Muscle of arm (tissue), 12 donors: ENCODE data around the gene RSU1. TPM values are rescaled to one million over a fixed set of nuclear protein-coding genes. Genes with fewer than 3 reads are reported as not detected.
"Not testable (repeated sequence)": the region's sequence is repeated elsewhere in the genome, so short reads cannot be mapped to it uniquely, and the experiment has no call there.

ENCODE experiments used
- DNase-seq: peaks from one replicate; pipeline ENCODE4 v3.0.0-alpha.2; 2013
- polyA plus RNA-seq, 12 donors: library from polyadenylated mRNA; unstranded; fragments of 120-200 nt; gene quantifications; one replicate each; pipeline ENCODE4 v1.2.1, GENCODE V29; 2013; ENCODE audit not compliant: insufficient read length in 12 of 12

Gene RSU1
- polyA plus RNA-seq, 12 donors = 68.6 to 113 (median 92.7) TPM; not detected in 1

DNA sequence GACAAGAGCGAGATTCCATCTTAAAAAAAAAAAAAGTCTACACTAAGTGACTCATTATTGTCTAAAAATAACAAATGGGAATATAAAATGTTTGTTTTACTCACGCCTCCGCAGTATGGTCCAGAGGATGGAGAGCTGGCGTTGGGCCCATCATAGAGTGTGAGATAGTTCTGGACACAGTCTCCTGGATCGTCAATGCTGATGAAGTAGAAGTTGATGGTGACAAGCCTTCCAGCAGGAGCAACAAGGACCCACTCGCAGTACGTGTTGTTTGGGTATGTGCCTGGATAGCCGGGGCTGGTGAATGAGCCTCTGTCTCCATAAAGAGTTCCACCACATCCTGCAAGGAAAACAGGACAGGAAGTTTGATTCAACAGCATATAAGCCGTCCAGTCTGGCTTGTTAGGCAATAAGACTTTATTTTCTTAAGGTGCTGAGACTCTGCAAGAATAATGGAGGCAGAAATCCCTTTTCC, 11.5 kb upstream of the RSU1 start:
- DNase-seq = no peak

DNA sequence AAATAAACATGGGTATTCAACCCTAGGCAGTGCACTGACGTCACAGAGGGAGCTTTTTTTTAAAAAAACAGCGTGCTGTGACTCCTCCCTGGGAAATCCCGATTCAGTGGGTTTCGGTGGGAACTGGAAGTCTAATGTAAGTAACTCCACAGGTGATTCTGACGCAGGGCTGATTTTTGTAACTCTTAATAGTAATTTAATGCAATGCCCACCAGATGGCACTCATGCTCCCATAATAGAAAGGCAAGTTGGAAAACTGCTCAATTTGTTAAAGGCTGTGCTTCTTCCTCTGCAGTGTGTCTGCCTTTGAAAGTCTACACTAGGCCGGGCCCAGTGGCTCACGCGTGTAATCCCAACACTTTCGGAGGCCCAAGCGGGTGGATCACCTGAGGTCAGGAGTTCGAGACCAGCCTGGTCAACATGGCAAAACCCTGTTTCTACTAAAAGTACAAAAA, 10.9 kb upstream of the RSU1 start:
- peak; percentile 76 for DNase-seq

DNA sequence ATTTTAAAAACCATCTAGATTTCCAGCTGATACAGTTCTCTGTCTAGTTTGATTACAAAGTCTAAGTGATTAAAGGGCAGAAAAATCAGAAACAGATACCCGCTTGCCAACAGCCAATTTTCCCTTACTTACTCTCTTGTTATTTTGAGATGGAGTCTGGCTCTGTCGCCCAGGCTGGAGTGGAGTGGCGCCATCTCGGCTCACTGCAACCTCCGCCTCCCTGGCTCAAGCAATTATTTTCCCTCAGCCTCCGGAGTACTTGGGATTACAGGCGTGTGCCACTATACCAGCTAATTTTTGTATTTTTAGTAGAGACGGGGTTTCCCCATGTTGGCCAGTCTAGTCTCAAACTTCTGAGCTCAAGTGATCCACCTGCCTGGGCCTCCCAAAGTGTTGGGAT, 10.2 kb upstream of the RSU1 start:
- not testable (repeated sequence) for DNase-seq

DNA sequence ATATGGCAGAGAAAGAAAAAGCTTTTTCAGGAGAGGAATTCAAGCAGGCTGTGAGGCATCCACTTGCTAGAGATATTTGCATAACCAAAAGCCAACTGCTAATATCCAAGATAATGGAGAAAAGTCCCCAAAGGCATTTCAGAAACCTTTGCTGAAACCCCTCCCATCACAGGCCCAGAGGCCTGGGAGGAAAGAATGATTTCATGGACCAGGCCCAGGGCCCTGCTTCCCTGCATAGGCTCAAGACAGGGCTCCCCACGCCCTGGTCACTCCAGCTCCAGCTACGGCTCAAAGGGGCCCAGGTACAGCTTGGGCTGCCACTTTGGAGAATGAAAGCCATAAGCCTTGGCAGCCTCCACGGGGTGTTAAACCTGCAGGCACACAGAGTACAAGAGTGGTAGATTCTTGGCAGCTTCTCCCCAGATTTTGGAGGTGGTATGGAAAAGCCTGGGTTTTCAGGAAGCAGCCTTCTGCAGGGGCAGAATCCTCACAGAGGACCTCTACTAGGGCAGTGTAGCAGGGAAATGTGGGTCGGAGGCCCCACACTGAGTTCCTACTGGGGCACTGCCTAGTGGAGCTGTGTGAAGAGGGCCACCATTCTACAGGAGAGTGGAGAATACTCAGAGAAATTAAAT, 5.6 kb upstream of the RSU1 start:
- no peak for DNase-seq

DNA sequence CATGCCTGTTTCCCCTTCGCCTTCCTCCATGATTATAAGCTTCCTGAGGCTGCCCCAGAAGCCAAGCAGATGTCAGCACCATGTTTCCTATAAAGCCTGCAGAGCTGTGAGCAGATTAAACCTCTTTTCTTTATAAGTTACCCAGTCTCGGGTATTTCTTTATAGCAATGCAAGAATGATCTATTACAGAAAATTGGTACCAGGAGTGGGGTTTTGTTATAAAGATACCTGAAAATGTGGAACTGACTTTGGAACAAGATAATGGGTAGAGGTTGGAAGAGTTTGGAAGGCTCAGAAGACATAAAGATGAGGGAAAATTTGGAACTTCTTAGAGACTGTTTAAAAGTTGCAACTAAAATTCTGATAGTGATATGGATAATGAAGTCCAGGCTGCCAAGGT, 4.8 kb upstream of the RSU1 start:
- no peak for DNase-seq

DNA sequence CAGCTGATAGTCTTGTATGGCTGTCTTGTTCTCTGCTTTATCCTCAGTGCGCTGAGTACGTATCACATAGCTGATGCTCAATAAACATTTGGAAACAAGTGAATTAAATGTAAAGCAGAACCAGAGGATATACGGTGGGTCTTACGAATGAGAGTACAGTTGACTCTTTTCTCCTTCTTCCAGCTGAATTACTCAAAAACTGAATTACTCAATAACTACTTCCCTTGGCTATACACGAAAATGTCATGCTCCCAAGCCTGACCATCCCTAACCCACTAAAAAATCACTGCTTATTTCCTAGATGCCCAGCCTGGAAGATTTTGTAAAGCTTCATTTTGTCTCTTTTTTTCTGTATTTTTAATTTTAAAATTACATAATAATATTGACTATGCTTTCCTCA, 3.2 kb upstream of the RSU1 start:
- DNase-seq = no peak

DNA sequence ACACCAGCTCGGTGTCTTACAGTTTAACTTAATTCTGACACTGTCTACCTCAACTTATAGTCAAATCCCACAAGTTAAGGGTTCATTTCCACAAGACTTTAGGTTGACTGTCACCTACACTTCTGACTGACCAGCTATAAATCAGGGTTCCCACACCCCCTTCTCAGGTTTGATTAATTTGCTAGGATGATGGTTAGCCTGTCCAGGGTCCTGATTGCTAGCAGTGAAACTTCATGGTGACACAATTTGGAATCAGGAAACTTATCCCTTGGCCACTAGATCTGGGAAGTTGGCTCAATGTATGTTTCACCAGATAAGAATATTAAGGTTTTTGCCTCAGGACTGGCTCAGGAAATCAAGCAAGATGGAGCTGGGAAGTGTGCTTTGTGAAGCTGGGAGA, 2.8 kb upstream of the RSU1 start:
- DNase-seq = no peak

DNA sequence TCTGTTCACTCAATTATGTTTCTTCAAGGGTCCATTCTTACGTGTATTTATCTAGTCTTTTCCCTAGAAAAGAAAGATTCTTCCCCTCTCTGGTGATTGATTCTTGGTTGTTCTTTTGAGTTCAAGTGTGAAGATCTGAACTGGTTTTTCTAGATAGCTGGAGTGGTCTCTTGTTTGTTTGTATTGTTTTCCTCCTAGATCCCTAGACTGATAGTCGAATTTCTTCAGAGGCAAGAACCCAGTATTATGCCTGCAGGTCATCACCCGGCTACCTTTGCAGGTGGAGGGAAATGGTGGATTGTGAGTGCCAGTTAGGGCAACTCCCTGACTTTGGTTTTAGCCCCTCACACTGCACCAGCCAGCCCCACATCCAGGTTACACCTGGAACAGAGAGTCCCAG, 2.2 kb upstream of the RSU1 start:
- no peak for DNase-seq

DNA sequence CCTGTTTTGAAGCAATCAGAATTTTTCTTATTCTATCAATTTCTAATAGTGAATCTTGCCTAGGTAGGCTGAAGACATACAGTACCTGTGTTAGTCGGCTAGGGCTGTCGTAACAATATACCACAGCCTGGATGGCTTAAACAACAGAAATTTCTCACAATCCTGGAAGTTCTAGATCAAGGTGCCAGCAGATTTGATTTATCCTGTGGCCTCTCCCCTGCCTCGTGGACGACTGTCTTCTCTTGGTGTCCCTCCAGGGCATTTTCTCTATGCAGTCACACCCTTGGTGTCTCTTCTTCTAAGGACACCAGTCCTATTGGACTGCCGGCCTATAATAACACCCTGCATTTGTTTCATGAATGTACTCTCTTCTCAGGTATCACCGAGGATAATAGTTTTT, 1.8 kb upstream of the RSU1 start:
- DNase-seq = no peak

DNA sequence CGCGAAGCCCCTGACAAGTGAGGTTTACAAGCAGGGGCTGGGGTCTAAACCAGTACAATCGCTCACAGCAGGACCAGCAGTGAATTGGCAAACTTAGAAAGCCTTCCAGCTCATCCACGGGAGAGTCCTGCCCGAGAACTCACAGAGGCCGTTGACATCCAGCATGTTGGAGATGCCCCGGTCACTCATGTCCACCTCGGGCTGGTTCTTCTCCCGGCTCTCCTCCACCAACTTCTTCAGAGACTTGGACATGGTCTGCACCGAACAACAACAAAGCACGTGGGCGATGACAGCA, 447 bp downstream of the RSU1 start:
- DNase-seq = no peak

DNA sequence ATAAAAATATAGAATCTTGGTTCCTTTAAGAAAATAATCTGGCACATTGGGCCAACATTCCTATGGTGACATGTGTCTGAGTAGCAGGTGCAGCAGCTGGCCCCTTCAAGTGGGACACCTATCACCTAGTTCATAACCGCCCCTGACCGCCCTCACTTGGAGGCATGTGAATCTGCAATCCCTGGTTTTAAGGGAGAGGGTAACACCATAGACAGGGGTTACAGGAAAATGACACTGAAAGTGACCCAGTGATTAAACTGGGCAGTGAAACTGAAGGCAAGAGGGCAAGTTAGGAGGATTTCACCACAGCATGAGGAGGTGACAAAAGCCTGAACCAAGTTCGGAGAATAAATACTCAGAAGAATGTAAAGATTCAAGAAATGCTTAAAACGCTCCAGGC, 1.1 kb downstream of the RSU1 start:
- no peak for DNase-seq

DNA sequence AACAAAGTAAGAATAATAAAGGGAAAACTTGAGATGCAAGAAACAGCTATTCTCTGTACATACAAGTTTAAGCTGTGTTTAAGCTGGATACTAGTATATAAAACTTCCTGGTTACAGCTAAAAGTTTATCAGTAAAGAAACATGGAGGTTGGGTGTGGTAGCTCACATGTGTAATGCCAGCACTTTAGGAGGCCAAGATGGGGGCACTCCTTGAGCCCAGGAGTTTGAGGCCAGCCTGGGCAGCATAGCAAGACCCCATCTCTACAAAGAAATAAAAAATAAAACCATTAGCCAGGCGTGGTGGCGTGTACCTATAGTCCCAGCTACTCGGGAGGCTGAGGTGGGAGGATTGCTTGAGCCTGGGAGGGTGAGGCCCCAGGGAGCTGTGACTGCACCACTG, 3.2 kb downstream of the RSU1 start:
- no peak for DNase-seq

DNA sequence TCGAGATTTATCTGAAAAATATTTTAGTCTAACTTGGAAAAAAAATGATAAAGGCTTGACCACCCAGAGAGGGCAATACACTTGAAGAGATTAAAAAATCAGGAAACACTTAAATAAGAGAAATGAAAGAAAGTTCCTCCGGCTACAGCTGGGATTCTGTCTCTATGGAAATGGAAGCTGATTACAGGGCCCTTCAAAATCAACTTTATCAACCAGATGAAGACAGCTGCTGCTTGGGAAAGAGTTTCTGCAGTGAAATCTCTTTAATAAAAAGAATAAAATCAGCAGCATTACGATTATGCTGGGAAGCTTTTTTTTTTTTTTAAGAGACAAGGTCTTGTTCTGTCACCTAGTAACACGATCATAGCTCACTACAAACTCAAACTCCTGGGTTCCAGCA, 4.5 kb downstream of the RSU1 start:
- DNase-seq = no peak

DNA sequence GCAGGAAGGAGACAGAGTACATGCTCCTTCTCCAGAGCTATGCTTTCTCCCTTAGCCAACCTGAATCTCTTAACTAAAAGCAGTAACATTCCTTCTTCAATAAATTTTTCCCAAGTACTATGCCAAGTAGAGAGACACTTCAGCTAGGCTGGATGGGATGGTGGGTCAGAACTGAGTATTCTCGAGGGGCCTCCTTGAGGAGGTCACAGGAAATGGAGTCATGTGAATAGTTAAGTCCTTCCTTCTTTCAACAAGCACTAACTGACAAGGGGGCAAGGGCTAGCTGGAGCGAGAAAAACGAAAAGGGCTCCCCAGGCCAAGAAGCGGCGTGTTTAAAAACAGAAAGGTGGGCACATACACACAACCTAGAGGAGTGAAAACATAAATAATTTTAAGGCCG, 5.5 kb downstream of the RSU1 start:
- DNase-seq = no peak

DNA sequence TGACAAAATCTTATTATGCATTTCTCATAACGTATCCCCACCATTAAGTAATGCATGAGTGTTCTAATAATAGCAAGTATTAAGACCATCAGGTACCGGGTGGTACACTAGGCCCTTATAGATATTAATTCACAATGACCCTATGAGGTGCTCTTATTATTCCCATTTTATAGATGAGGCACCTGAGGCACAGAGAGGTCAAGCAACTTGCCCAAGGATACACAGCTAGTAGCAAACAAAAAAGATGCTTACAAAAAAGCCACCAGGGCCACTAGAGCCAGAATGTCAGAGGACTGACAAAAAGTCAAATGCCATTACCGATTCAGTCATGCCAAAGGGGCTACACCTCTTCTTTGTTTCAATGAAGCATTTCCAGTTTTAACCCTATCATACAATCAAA, 5.9 kb downstream of the RSU1 start:
- DNase-seq = no peak

DNA sequence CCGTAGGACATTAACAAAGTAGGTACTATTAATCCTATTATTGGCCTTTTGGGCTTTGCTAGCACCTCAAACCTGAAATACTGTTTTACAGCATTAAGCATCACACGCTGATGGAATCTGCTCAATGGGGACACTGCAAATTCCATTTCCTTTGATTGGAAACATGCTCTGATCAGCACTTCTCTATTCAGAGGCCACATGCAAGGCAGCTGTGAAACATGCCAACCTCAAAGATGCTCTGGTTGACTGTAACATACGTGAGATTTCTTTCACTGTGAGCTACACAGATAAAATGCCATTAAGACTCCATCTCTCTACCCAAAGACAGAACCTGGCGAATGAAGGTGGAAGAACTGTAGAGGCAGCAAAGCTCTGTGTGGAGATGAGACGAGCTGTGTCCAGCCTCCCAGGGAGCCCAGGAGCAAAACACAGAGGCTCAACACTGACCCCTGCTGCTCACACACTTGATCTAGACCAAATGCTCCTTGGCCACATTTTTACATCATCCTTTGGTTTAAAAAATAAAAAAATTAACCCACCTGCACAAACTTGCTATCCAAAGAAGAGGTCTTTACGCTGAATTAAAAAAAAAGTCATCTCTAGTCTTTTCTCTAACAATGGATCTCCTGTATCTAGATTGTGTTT, 8.0 kb downstream of the RSU1 start:
- DNase-seq = no peak

DNA sequence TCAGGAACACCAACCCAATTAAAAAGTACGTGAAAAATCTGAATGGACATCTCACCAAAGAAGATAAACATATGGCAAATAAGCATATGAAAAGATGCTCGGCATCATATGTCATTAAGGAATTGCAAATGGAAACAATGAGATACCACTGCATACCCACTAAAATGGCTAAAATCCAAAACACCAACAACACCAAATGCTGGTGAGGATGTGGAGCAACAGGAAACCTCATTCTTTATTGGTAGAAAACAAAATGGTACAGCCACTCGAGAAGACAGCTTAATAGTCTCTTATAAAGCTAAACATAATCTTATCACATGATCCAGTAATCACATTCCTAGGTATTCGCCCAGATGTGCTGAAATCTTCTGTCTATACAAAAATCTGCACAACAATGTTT, 13.1 kb downstream of the RSU1 start:
- DNase-seq = no peak

DNA sequence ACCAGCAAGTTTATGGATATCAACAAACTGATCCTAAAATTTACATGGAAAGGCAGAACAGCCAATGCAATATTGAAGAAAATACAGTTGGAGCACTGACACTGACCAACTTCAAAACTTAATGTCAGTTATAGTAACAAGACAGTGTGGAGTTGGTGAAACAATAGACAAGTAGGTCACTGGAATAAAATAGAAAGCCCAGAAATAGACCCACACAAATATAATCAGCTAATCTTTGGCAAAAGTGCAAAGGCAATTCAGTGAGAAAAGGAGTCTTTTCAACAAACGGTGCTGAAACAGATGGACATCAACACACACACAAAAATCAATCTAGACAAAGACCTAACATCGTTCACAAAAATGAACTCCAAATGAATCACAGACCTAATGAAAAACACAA, 13.8 kb downstream of the RSU1 start:
- no peak for DNase-seq

DNA sequence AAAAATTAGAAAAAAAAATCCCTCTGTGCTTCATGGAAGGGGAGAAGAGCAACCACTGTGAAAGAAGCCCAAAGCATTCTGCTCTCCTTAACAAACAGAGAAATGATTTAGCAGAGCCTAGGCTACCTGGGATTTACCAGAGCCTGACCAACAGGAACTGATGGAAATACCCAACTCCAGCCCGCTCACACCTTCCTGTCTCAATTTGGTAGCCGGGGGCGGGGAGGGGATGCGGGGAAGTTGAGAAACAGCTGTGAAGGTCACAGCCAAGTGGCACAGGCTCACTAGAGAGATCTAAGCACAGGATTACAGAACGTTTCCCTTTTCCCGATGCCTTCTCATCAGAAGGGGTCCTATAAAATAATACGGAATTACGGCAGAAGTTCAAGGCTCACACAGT, 17.6 kb downstream of the RSU1 start:
- DNase-seq = no peak

DNA sequence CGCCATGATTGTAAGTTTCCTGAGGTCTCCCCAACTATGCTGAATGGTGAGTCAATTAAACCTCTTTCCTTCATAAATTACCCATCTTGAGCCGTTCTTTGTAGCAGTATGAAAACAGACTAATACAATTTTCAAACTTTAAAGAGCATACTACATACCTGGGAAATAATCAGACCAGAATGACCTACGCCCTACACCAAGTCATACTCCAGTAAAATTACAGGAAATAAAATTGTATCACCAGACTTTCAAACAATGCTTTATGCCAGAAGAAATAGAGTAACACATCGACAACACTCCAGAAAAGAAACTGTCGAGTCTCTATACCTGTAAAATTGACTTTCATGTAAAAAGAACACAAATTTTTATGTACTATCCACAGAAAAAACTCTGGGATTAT, 18.7 kb downstream of the RSU1 start:
- no peak for DNase-seq

DNA sequence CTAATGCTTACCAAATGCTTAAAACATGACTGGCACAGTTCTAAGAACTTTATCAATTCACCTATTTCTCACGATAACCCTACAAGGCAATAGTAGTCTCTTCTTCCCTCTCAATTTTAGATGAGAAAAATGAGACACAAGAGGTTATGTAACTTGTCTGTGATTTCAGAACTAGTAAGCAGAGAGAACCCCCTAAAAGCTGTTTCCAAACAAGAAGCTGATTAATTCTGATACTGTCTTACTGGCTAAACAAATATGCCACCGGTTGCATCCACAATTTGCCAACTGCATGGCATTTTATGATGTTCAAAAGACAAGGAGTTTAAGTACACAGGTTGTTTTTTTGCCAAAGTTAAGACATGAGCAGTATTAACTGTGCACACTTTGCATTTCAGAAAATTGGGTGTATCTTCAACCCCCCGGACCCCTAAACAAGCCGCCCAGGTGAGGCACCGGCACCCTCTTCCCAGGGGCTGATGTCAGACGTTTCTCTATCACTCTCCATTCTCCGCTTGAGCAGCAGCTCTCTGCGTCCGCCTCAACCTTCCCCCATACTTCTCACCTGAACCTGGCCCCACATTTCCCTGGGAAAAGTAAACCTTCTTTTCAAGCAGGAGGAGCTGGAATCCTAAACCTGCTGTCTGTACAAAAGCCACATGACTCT, 21.7 kb downstream of the RSU1 start:
- DNase-seq = no peak

DNA sequence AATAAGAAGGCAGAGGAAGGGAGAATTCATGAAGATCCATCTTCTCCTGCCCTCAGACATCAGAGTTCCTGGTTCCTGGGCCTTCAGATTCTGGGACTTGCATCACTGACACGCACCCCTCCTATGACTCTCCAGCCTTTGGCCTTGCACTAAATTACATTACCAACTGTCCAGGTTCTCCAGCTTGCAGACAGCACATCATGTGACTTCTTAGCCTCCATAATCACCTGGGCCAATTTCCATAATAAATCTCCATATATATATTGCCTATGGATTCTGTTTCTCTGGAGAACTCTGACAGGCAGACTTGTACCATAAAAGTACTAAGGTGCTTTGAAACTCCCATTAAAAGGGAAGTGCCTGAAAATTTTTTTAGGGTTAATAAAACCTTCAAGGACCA, 23.2 kb downstream of the RSU1 start:
- no peak for DNase-seq

DNA sequence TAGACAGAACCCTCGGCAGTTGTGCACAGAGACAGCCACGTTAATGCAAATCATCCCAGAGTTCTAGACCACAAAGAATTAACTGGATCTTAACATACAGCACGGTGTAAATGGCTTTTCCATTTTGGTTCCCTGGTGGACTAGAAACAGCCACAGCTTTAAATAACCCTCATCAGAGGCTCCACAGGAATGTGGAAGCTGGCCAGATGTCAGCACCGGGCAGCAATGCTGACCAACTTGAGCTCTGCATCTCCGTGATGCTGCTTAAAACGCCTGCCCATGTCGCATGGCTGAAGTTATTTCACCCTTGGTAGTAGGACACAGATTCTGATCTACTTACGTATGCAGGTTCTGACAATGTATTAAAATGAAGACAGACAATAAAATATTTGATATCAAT, 24.5 kb downstream of the RSU1 start:
- no peak for DNase-seq

DNA sequence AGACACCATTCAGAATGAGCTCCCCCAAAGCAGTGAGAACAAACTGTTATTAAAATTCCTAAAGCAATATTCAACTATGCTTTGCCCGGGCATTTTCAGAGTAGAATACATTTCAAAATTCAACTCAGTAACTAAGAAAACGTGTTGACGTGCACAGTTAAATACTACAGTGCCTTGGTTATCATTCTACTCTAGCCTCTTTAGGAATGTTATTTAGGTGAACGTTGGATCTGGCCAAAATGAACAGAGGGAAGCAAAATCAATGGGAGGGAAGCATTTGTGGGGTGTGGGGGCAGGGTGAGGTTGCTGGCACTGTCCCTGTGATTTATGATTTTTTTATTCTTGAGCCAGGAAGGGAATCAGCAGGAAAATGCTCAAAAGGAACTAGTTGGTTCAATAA, 27.5 kb downstream of the RSU1 start:
- DNase-seq = no peak
